A549 (cell line): Measurements from ENCODE around the gene ABHD8. TPM values are rescaled to one million over a fixed set of nuclear protein-coding genes. Genes with fewer than 3 reads are reported as not detected.

Source experiments
- ATAC-seq, 2 experiments: fragments of 200-7000 bp in 1 of 2; fragments of >200 bp in 1 of 2; cut with Nextera tagmentation in 1 of 2; cut with Tn5 transposase in 1 of 2; 3 replicates each; pipeline versions ENCODE4 v1.8.0 to v1.9.1; 2018 to 2020; ENCODE audit warnings: mild to moderate bottlenecking in 1 of 2, moderate library complexity in 1 of 2
- CTCF ChIA-PET: fragments of 300-600 bp; sonication (Branson Sonifier 250); formaldehyde crosslinking; extraction: SDS; loops from one replicate; lab custom pipeline; 2021; ENCODE audit warnings: antibody characterized with exemption, inconsistent platforms; lab: Yijun Ruan, JAX
- POLR2A ChIA-PET: fragments of 350-600 bp; formaldehyde crosslinking; extraction: SDS; loops from one replicate; lab custom pipeline; 2021; ENCODE audit warnings: antibody characterized with exemption, inconsistent platforms; lab: Yijun Ruan, JAX
- DNase-seq, 2 experiments: peaks; one replicate each; pipeline versions ENCODE4 v3.0.0 to v3.0.0-alpha.2; 2011 to 2016; ENCODE audit warnings: low read depth in 1 of 2, low spot score in 1 of 2
- FAIRE-seq: peaks from 2 replicates; lab custom pipeline; 2011; peaks lifted over from hg19 to GRCh38; lab: Jason Lieb, UNC
- H3K27ac ChIP-seq, 2 experiments: fragments of >200 bp; sonication (Bioruptor Twin); formaldehyde crosslinking; 3 replicates each; pipeline ENCODE4 v1.5.1; 2016 to 2017
- H3K4me1 ChIP-seq: fragments of >200 bp; sonication (Bioruptor Twin); formaldehyde crosslinking; 3 replicates; pipeline ENCODE4 v1.6.1; 2016
- H3K4me2 ChIP-seq: fragments of >200 bp; sonication (Bioruptor Twin); formaldehyde crosslinking; 3 replicates; pipeline ENCODE4 v1.6.1; 2016
- H3K4me3 ChIP-seq: fragments of >200 bp; sonication (Bioruptor Twin); formaldehyde crosslinking; 3 replicates; pipeline ENCODE4 v1.5.1; 2016
- H3K9me3 ChIP-seq: fragments of >200 bp; sonication (Bioruptor Twin); formaldehyde crosslinking; 3 replicates; pipeline ENCODE4 v1.6.1; 2016
- CBX2 ChIP-seq: fragments of 200-600 bp; sonication (generic); IDR thresholded peaks from 2 replicates; pipeline ENCODE4 v1.6.1; 2016; ENCODE audit warnings: low read depth, mild to moderate bottlenecking, borderline replicate concordance
- CBX8 ChIP-seq: fragments of 200-600 bp; sonication (generic); IDR thresholded peaks from 2 replicates; pipeline ENCODE4 v1.6.1; 2016
- CEBPB ChIP-seq, 2 experiments: fragments of >200 bp in 1 of 2; sonication (Bioruptor Twin) in 1 of 2; formaldehyde crosslinking in 1 of 2; IDR thresholded peaks; 2 replicates each; pipeline ENCODE4 v1.6.1; 2012 to 2016
- CHD2 ChIP-seq: fragments of 150-350 bp; IDR thresholded peaks from 2 replicates; pipeline ENCODE4 v1.6.1; 2014; ENCODE audit warnings: low read length; ENCODE audit not compliant: partially characterized antibody
- CTCF ChIP-seq: fragments of >200 bp; sonication (Bioruptor Twin); formaldehyde crosslinking; IDR thresholded peaks from 3 replicates; pipeline ENCODE4 v1.5.1; 2016
- EHF ChIP-seq: fragments of 250-450 bp; sonication (Bioruptor Pico); IDR thresholded peaks from 2 replicates; pipeline ENCODE4 v1.5.0; 2020; ENCODE audit warnings: mild to moderate bottlenecking
- HMGXB4 ChIP-seq: fragments of 250-450 bp; sonication (Bioruptor Pico); IDR thresholded peaks from 2 replicates; pipeline ENCODE4 v1.5.0; 2021; ENCODE audit warnings: mild to moderate bottlenecking, moderate library complexity, borderline replicate concordance
- HOXB13 ChIP-seq: fragments of 250-450 bp; sonication (Bioruptor Pico); IDR thresholded peaks from 2 replicates; pipeline ENCODE4 v1.5.0; 2020; ENCODE audit warnings: low read depth, mild to moderate bottlenecking, moderate library complexity
- JUN ChIP-seq, 2 experiments: fragments of >200 bp; sonication (Bioruptor Twin); formaldehyde crosslinking; IDR thresholded peaks; 2 replicates in 1 of 2; 3 replicates in 1 of 2; pipeline ENCODE4 v1.6.1; 2016 to 2017
- KDM5A ChIP-seq: fragments of 200-600 bp; sonication (generic); IDR thresholded peaks from 2 replicates; pipeline ENCODE4 v1.6.1; 2016; ENCODE audit warnings: antibody characterized with exemption, mild to moderate bottlenecking
- MAZ ChIP-seq: fragments of 150-350 bp; IDR thresholded peaks from 2 replicates; pipeline ENCODE4 v1.6.1; 2014; ENCODE audit warnings: antibody characterized with exemption, low read depth, low read length, borderline replicate concordance
- MYC ChIP-seq: IDR thresholded peaks from 2 replicates; pipeline ENCODE4 v1.6.1; 2012; ENCODE audit warnings: mild to moderate bottlenecking, inconsistent platforms, low read length, improper control_type of control experiment, borderline replicate concordance
- NFE2L2 ChIP-seq: fragments of 150-350 bp; conservative IDR thresholded peaks from 2 replicates; pipeline ENCODE4 v1.6.1; 2014; ENCODE audit warnings: low read length
- NPAS2 ChIP-seq: fragments of 250-450 bp; sonication (Bioruptor Pico); IDR thresholded peaks from 2 replicates; pipeline ENCODE4 v1.8.0; 2022; ENCODE audit warnings: mild to moderate bottlenecking, moderate library complexity, borderline replicate concordance
- NR3C1 ChIP-seq: fragments of >200 bp; sonication (Bioruptor Twin); formaldehyde crosslinking; IDR thresholded peaks from 3 replicates; pipeline ENCODE4 v1.6.1; 2017
- POLR2A ChIP-seq: IDR thresholded peaks from 2 replicates; pipeline ENCODE4 v1.6.1; 2012; ENCODE audit warnings: mild to moderate bottlenecking, low read length
- RAD21 ChIP-seq, 2 experiments: fragments of >200 bp in 1 of 2; sonication (Bioruptor Twin) in 1 of 2; formaldehyde crosslinking in 1 of 2; IDR thresholded peaks in 1 of 2; conservative IDR thresholded peaks in 1 of 2; 2 replicates in 1 of 2; 3 replicates in 1 of 2; pipeline ENCODE4 v1.6.1; 2012 to 2018; ENCODE audit warnings: inconsistent platforms in 1 of 2
- RCOR1 ChIP-seq: fragments of 150-350 bp; IDR thresholded peaks from 2 replicates; pipeline ENCODE4 v1.6.1; 2014; ENCODE audit warnings: antibody characterized with exemption, low read length, low read depth
- RNF2 ChIP-seq: fragments of 200-600 bp; sonication (generic); IDR thresholded peaks from 2 replicates; pipeline ENCODE4 v1.6.1; 2016; ENCODE audit warnings: low read depth, mild to moderate bottlenecking, antibody characterized with exemption, moderate library complexity, borderline replicate concordance
- SMC3 ChIP-seq: fragments of >200 bp; sonication (Bioruptor Twin); formaldehyde crosslinking; IDR thresholded peaks from 3 replicates; pipeline ENCODE4 v1.6.1; 2018; ENCODE audit warnings: inconsistent platforms
- ZNF302 ChIP-seq: fragments of 250-450 bp; sonication (Bioruptor Pico); IDR thresholded peaks from 2 replicates; pipeline ENCODE4 v1.9.0; 2021; ENCODE audit warnings: inconsistent platforms, mild to moderate bottlenecking, moderate library complexity
- WGBS: methylation state at CpG from one replicate; pipeline ENCODE4 v1.1.6; 2017; ENCODE audit errors: missing lambda C conversion rate; 5-methylcytosine and 5-hydroxymethylcytosine counted together
- polyA plus RNA-seq, 4 experiments: library from polyadenylated mRNA; depleted of rRNA in 3 of 4; stranded (reverse); fragments of >200 nt; fragmentation: RNase III in 1 of 4; extraction: RNeasy Plus Mini Kit Qiagen cat#74134 plus additional on column Dnase treatment in 1 of 4; gene quantifications; 2 replicates in 3 of 4; 3 replicates in 1 of 4; pipeline ENCODE4 v1.2.3, GENCODE V29; 2011 to 2017

Gene ABHD8
- polyA plus RNA-seq, 2 of the 4 experiments (the other 2 are of a cell fraction) = 2.3 to 4.2 TPM

- ChIA-PET POLR2A (no interaction called here), CTCF (interaction anchor here (0.7 to 5.1 kb wide), 5 partner anchors 9 to 80 kb away, joined by 3 to 77 read pairs (median 3); partner anchors contain the start of gene USHBP1)
- ATAC-seq (no peak), FAIRE-seq (no peak), DNase-seq (no peak)
- H3K4me1 ChIP-seq = no peaks in the 10 kb centered on the region
- H3K4me2 ChIP-seq = no peak overlapping the region
- no peak for TF ChIP-seq KDM5A
- no peak for TF ChIP-seq MAZ
- TF ChIP-seq CBX2 = no peak
- TF ChIP-seq ZNF302 = no peak
- TF ChIP-seq RAD21 (conservative IDR thresholded peaks at IDR 0.05 in 1 of 2, IDR thresholded peaks at IDR 0.05 in 1 of 2) = no peak
- no peak for TF ChIP-seq POLR2A
- no peak for TF ChIP-seq NR3C1
- TF ChIP-seq HOXB13 (CRISPR knock-in tag) = no peak
- no peak for TF ChIP-seq CBX8
- TF ChIP-seq NPAS2 (CRISPR knock-in tag) = no peak
- no peak for TF ChIP-seq MYC
- TF ChIP-seq JUN (IDR thresholded peaks at IDR 0.05) = no peak
- TF ChIP-seq NFE2L2 = no peak
- no peak for TF ChIP-seq EHF
- no peak for TF ChIP-seq RCOR1
- no peak for TF ChIP-seq RNF2
- no peak for TF ChIP-seq HMGXB4
- H3K27ac ChIP-seq = no peak overlapping the region
- H3K4me3 ChIP-seq = no peak overlapping the region
- H3K9me3 ChIP-seq = no peaks in the 10 kb centered on the region
- WGBS = 79% methylated on average over 17 of the region's 18 CpGs
Observed at GRCh38 chr19:17285415-17286135, 17.6 kb downstream of the ABHD8 start.

GRCh38 chr19:17283504-17283996, 19.7 kb downstream of the ABHD8 start:
- ChIA-PET CTCF (interaction anchor here (0.6 to 5.1 kb wide), 24 partner anchors 9 to 622 kb away, joined by 3 to 77 read pairs (median 4); partner anchors contain the start of genes OCEL1, TMEM38A and USHBP1), POLR2A (no interaction called here)
- ATAC-seq = no peak
- DNase-seq = no peak
- WGBS = 63% methylated on average over 4 of the region's 7 CpGs
- Histone ChIP-seq H3K9me3 (no peaks in the 10 kb centered on the region), H3K27ac (no peak overlapping the region), H3K4me2 (no peak overlapping the region), H3K4me3 (no peak overlapping the region), H3K4me1 (no peaks in the 10 kb centered on the region)
- FAIRE-seq = no peak
- TF ChIP-seq CTCF (no peak), CHD2 (no peak), CEBPB (IDR thresholded peaks at IDR 0.05) (no peak), SMC3 (no peak), CBX8 (no peak), CBX2 (no peak)
